H1 (cell line): ENCODE data around the gene ZNF226. TPM values are rescaled to one million over a fixed set of nuclear protein-coding genes. Genes with fewer than 3 reads are reported as not detected.

Experiments
- CTCF ChIA-PET: fragments of 300-600 bp; sonication (Branson Sonifier 250); formaldehyde crosslinking; loops from one replicate; lab custom pipeline; 2021; ENCODE audit not compliant: partially characterized antibody; lab: Charles Lee
- POLR2A ChIA-PET: fragments of 300-600 bp; sonication (Branson Sonifier 250); formaldehyde crosslinking; loops from one replicate; lab custom pipeline; 2021; ENCODE audit warnings: inconsistent platforms; ENCODE audit not compliant: partially characterized antibody; lab: Charles Lee
- DNase-seq, 2 experiments: peaks; one replicate each; pipeline versions ENCODE4 v3.0.0 to v3.0.0-alpha.2; 2010 to 2022; ENCODE audit warnings: low spot score in 2 of 2, low read depth in 1 of 2, mixed read lengths in 1 of 2
- FAIRE-seq: peaks from 2 replicates; lab custom pipeline; 2011; peaks lifted over from hg19 to GRCh38; lab: Jason Lieb, UNC
- H2AFZ ChIP-seq: 2 replicates; pipeline ENCODE4 v1.8.1; 2012; ENCODE audit warnings: low read length, inconsistent platforms
- H2AK5ac ChIP-seq: 2 replicates; pipeline ENCODE4 v1.6.1; 2013; ENCODE audit warnings: low read depth, low read length
- H2BK120ac ChIP-seq: replicated peaks from 2 replicates; pipeline ENCODE3; 2013; ENCODE audit warnings: low read depth, low read length, inconsistent platforms
- H2BK12ac ChIP-seq: 2 replicates; pipeline ENCODE4 v1.6.1; 2013; ENCODE audit warnings: low read depth, low read length
- H2BK15ac ChIP-seq: 2 replicates; pipeline ENCODE4 v1.6.1; 2013; ENCODE audit warnings: low read length
- H2BK20ac ChIP-seq: 2 replicates; pipeline ENCODE4 v1.6.1; 2013; ENCODE audit warnings: low read length
- H2BK5ac ChIP-seq: 2 replicates; pipeline ENCODE4 v1.6.1; 2013; ENCODE audit warnings: low read depth, low read length
- H3K14ac ChIP-seq: 2 replicates; pipeline ENCODE4 v1.6.1; 2013; ENCODE audit warnings: inconsistent platforms; ENCODE audit not compliant: insufficient read length
- H3K18ac ChIP-seq: 2 replicates; pipeline ENCODE4 v1.6.1; 2013; ENCODE audit warnings: low read length; ENCODE audit errors: extremely low read depth
- H3K23ac ChIP-seq: 2 replicates; pipeline ENCODE4 v1.6.1; 2013; ENCODE audit warnings: inconsistent platforms; ENCODE audit not compliant: insufficient read length
- H3K23me2 ChIP-seq: 2 replicates; pipeline ENCODE4 v1.6.1; 2013; ENCODE audit warnings: low read depth, low read length
- H3K27ac ChIP-seq: 2 replicates; pipeline ENCODE4 v1.6.1; 2011; ENCODE audit warnings: low read depth, low read length, inconsistent platforms
- H3K27me3 ChIP-seq, 4 experiments: replicated peaks in 1 of 4; 1 replicate in 1 of 4; 2 replicates in 3 of 4; pipeline versions ENCODE4 v1.6.1 to v1.8.1; 2011 to 2013; ENCODE audit warnings: low read length in 3 of 4, mild to moderate bottlenecking in 3 of 4, inconsistent platforms in 2 of 4, mixed read lengths in 2 of 4, moderate library complexity in 1 of 4; ENCODE audit not compliant: control insufficient read depth in 3 of 4, insufficient read depth in 3 of 4; ENCODE audit errors: extremely low read depth in 1 of 4
- H3K36me3 ChIP-seq, 4 experiments: 2 replicates each; pipeline versions ENCODE4 v1.6.1 to v1.8.1; 2011 to 2013; ENCODE audit warnings: mild to moderate bottlenecking in 4 of 4, low read length in 3 of 4, moderate library complexity in 2 of 4, control low read depth in 1 of 4, inconsistent platforms in 1 of 4; ENCODE audit not compliant: insufficient read depth in 4 of 4, control insufficient read depth in 2 of 4
- H3K4ac ChIP-seq: replicated peaks from 2 replicates; pipeline ENCODE3; 2013; ENCODE audit warnings: low read length, low read depth, mixed read lengths, inconsistent platforms; ENCODE audit not compliant: insufficient read length
- H3K4me1 ChIP-seq, 4 experiments: replicated peaks in 1 of 4; 1 replicate in 1 of 4; 2 replicates in 3 of 4; pipeline versions ENCODE4 v1.6.1 to v1.8.1; 2011 to 2013; ENCODE audit warnings: low read length in 3 of 4, inconsistent platforms in 2 of 4, mixed read lengths in 1 of 4; ENCODE audit not compliant: insufficient read depth in 4 of 4, control insufficient read depth in 3 of 4
- H3K4me2 ChIP-seq, 2 experiments: 2 replicates each; pipeline versions ENCODE4 v1.6.1 to v1.8.1; 2011 to 2013; ENCODE audit warnings: low read depth in 2 of 2, low read length in 2 of 2, control low read depth in 1 of 2, inconsistent platforms in 1 of 2, mild to moderate bottlenecking in 1 of 2; ENCODE audit not compliant: insufficient read depth in 1 of 2
- H3K4me3 ChIP-seq, 4 experiments: fragments of 200-600, 300-600 bp in 1 of 4; sonication (generic), shearing (Covaris generic), sonication (Bioruptor Twin) in 1 of 4; 2 replicates each; pipeline versions ENCODE4 v1.5.1 to v1.8.1; 2011 to 2016; ENCODE audit warnings: low read length in 4 of 4, low read depth in 3 of 4, control low read depth in 2 of 4, inconsistent platforms in 2 of 4, mild to moderate bottlenecking in 2 of 4, mixed read lengths in 1 of 4, moderate library complexity in 1 of 4; ENCODE audit not compliant: insufficient read depth in 2 of 4; ENCODE audit errors: extremely low read depth in 1 of 4
- H3K56ac ChIP-seq: replicated peaks from 2 replicates; pipeline ENCODE3; 2013; ENCODE audit warnings: low read depth, mild to moderate bottlenecking, mixed read lengths, low read length, inconsistent platforms; ENCODE audit not compliant: insufficient read length
- H3K79me1 ChIP-seq: 2 replicates; pipeline ENCODE4 v1.6.1; 2013; ENCODE audit warnings: low read depth, low read length, control low read depth
- H3K79me2 ChIP-seq, 2 experiments: 2 replicates each; pipeline versions ENCODE4 v1.6.1 to v1.8.1; 2012 to 2013; ENCODE audit warnings: low read length in 2 of 2, mild to moderate bottlenecking in 2 of 2, inconsistent platforms in 1 of 2; ENCODE audit not compliant: insufficient read depth in 2 of 2, control insufficient read depth in 1 of 2
- H3K9ac ChIP-seq, 4 experiments: replicated peaks in 1 of 4; 1 replicate in 1 of 4; 2 replicates in 3 of 4; pipeline versions ENCODE4 v1.6.1 to v1.8.1; 2011 to 2013; ENCODE audit warnings: low read depth in 3 of 4, low read length in 3 of 4, control low read depth in 2 of 4, mild to moderate bottlenecking in 2 of 4, moderate library complexity in 2 of 4, inconsistent platforms in 1 of 4; ENCODE audit errors: extremely low read depth in 1 of 4
- H3K9me3 ChIP-seq, 2 experiments: 2 replicates each; pipeline versions ENCODE4 v1.6.1 to v1.8.1; 2012 to 2013; ENCODE audit warnings: mild to moderate bottlenecking in 2 of 2, moderate library complexity in 2 of 2, control low read depth in 1 of 2, inconsistent platforms in 1 of 2, low read depth in 1 of 2, low read length in 1 of 2, mixed read lengths in 1 of 2; ENCODE audit not compliant: insufficient read depth in 2 of 2
- H4K20me1 ChIP-seq, 2 experiments: replicated peaks in 1 of 2; 2 replicates each; pipeline versions ENCODE3 to v1.8.1; 2011 to 2013; ENCODE audit warnings: inconsistent platforms in 2 of 2, low read length in 2 of 2, mild to moderate bottlenecking in 1 of 2; ENCODE audit not compliant: insufficient read depth in 2 of 2, control insufficient read depth in 1 of 2
- H4K5ac ChIP-seq: 2 replicates; pipeline ENCODE4 v1.6.1; 2013; ENCODE audit warnings: low read length, low read depth, mixed read lengths, inconsistent platforms; ENCODE audit not compliant: insufficient read length
- H4K8ac ChIP-seq: 2 replicates; pipeline ENCODE4 v1.8.0; 2013; ENCODE audit warnings: mild to moderate bottlenecking, moderate library complexity, low read length, inconsistent platforms; ENCODE audit not compliant: insufficient read depth; ENCODE audit errors: extremely low read depth
- H4K91ac ChIP-seq: replicated peaks from 2 replicates; pipeline ENCODE3; 2013; ENCODE audit warnings: low read length, mixed read lengths, inconsistent platforms; ENCODE audit not compliant: insufficient read length
- EGR1 ChIP-seq: IDR thresholded peaks from 2 replicates; pipeline ENCODE4 v1.6.1; 2011; ENCODE audit warnings: low read depth, low read length, borderline replicate concordance
- GABPA ChIP-seq: IDR thresholded peaks from 2 replicates; pipeline ENCODE4 v1.6.1; 2011; ENCODE audit warnings: mild to moderate bottlenecking, low read length, moderate library complexity, borderline replicate concordance; ENCODE audit not compliant: insufficient read depth
- GTF2F1 ChIP-seq: IDR thresholded peaks from 2 replicates; pipeline ENCODE4 v1.6.1; 2012; ENCODE audit warnings: low read depth, low read length, improper control_type of control experiment, borderline replicate concordance
- HDAC6 ChIP-seq: IDR thresholded peaks from one replicate; pipeline ENCODE4 v1.7.1; 2012; ENCODE audit warnings: low read depth, mild to moderate bottlenecking, inconsistent platforms, low read length, moderate library complexity
- RFX5 ChIP-seq: IDR thresholded peaks from 2 replicates; pipeline ENCODE4 v1.6.1; 2011; ENCODE audit warnings: low read depth, low read length, improper control_type of control experiment, borderline replicate concordance
- SP4 ChIP-seq: IDR thresholded peaks from 2 replicates; pipeline ENCODE4 v1.6.1; 2012; ENCODE audit warnings: low read length, inconsistent platforms
- ZNF274 ChIP-seq: IDR thresholded peaks from 2 replicates; pipeline ENCODE4 v1.7.0; 2012; ENCODE audit warnings: low read length, borderline replicate concordance; ENCODE audit errors: extremely low read depth
- WGBS, 2 experiments: shearing (Covaris generic) in 1 of 2; methylation state at CpG; one replicate each; pipeline versions ENCODE4 v1.1.6 to v1.1.7; 2013 to 2015; ENCODE audit warnings: low lambda C conversion rate in 2 of 2, mixed read lengths in 2 of 2, inconsistent platforms in 1 of 2, low coverage in 1 of 2, missing lambda C conversion rate in 1 of 2; ENCODE audit not compliant: insufficient replicate concordance in 2 of 2, insufficient coverage in 1 of 2, insufficient read length in 1 of 2; ENCODE audit errors: extremely low coverage in 1 of 2, missing lambda C conversion rate in 1 of 2; 5-methylcytosine and 5-hydroxymethylcytosine counted together
- polyA plus RNA-seq, 7 experiments: library from polyadenylated mRNA; depleted of rRNA in 3 of 7; stranded (reverse) in 5 of 7; unstranded in 2 of 7; fragments of >200 nt in 5 of 7; fragments of 200-250 nt in 2 of 7; gene quantifications; 1 replicate in 5 of 7; 2 replicates in 1 of 7; 4 replicates in 1 of 7; pipeline versions ENCODE4 v1.2.1 to v1.2.3, GENCODE V29; 2011 to 2013; ENCODE audit warnings: missing spikeins in 2 of 7, mixed read lengths in 2 of 7
- total RNA-seq: library from RNA; stranded (reverse); fragmentation: NEBNext Ultra II Directional; extraction: Animal tissue kit (Norgen Biotek cat#: 25700); gene quantifications from 2 replicates; pipeline ENCODE4 v1.2.1, GENCODE V29; 2021

The ZNF226 gene
- total and polyA plus RNA-seq, 2 of the 8 experiments (the other 6 are each of a cell fraction or from before 2014, with no cell fraction given) = 4.1 to 18.3 TPM

GRCh38 chr19:44212250-44212865 lies 47.5 kb downstream of the ZNF226 start, which contains the start of gene ZNF227:
Gene ZNF227 (plus strand): TSS chr19:44212532. CDS start chr19:44217793, 5,261 bp downstream.
- Histone ChIP-seq H3K79me2 (peaks cover 0 to 23% of the 10 kb centered on the region in 2 experiments; a peak in 2 of 4 replicates), H4K20me1 (no peaks in the 10 kb centered on the region), H2BK12ac (no peak within 1 kb of the TSS), H3K4me3 (peak within 1 kb of the TSS; percentile 89 to 97 (median 94)), H3K27me3 (no peaks in the 10 kb centered on the region), H3K23ac (no peak within 1 kb of the TSS), H2BK20ac (no peak within 1 kb of the TSS), H3K27ac (peak within 1 kb of the TSS; percentile 50; the same call in 1 of the 2 replicates), H3K23me2 (no peaks in the 10 kb centered on the region), H3K56ac (peak within 1 kb of the TSS; percentile 61), H2AK5ac (no peak within 1 kb of the TSS), H4K5ac (no peak within 1 kb of the TSS), H2BK15ac (no peak within 1 kb of the TSS), H3K36me3 (peaks cover 0 to 13% (median 5%) of the 10 kb centered on the region in 4 experiments; a peak in 6 of 8 replicates), H2BK120ac (no peak within 1 kb of the TSS), H3K9ac (peak within 1 kb of the TSS; percentile 44 to 79 (median 66)), H2BK5ac (no peak within 1 kb of the TSS), H3K79me1 (peaks cover 1% of the 10 kb centered on the region; the same call in 1 of the 2 replicates), H2AFZ (peak within 1 kb of the TSS; percentile 96), H3K4me1 (no peaks in the 10 kb centered on the region; a peak in 1 of 7 replicates), H3K4ac (peak within 1 kb of the TSS; percentile 32), H3K18ac (no peak within 1 kb of the TSS; the same call in 1 of the 2 replicates), H3K14ac (no peak within 1 kb of the TSS), H4K91ac (no peak within 1 kb of the TSS), H4K8ac (0 out of 2 replicates have a peak within 1 kb of the TSS, but pooled peaks have one; percentile 53), H3K9me3 (no peaks in the 10 kb centered on the region), H3K4me2 (peak within 1 kb of the TSS; percentile 60 to 81)
- ChIA-PET CTCF (interaction anchor here (0.6 kb wide), 1 partner anchor 489 kb away, joined by 3 read pairs; no protein-coding TSS in a partner anchor), POLR2A (interaction anchor here (0.6 to 2.3 kb wide), 7 partner anchors 33 to 103 kb away, joined by 3 to 8 read pairs (median 3); partner anchors contain the start of genes ZNF226 and ZNF233)
- 3% methylated on average over 28 of the region's 37 CpGs; no CpG with 5 or more reads in 1 of the 2 experiments for WGBS, 2 experiments
- FAIRE-seq (peak; percentile 75), DNase-seq (peak; percentile 84 to 88)
- TF ChIP-seq ZNF274 (no peak), GTF2F1 (no peak), SP4 (no peak), EGR1 (peak; percentile 75), RFX5 (no peak), HDAC6 (no peak), GABPA (peak; percentile 93)
